ENCODE measurements around the gene C19orf38.

GRCh38 chr19:10855879-10856522 is 7.8 kb downstream of the C19orf38 start:
- peak; percentile 71 for TF ChIP-seq CTCF (IDR thresholded peaks at IDR 0.05; ENCODE audit: insufficient read depth, low read length)
- TF ChIP-seq REST (IDR thresholded peaks at IDR 0.05; ENCODE audit: insufficient replicate concordance, low read depth) = no peak
- no peak for TF ChIP-seq GABPA (IDR thresholded peaks at IDR 0.05; ENCODE audit: low read depth)

Data from HL-60 (cell line).